HepG2 (cell line): ENCODE results near the gene PIGBOS1.

Source experiments
- ATF4 ChIP-seq, 2 experiments: fragments of 450-650 bp in 1 of 2; sonication (generic) in 1 of 2; formaldehyde crosslinking; IDR thresholded peaks; 2 replicates each; pipeline versions ENCODE4 v1.5.0 to v1.8.0; 2020 to 2022; ENCODE audit warnings: mild to moderate bottlenecking in 1 of 2, missing genetic modification reagents in 1 of 2
- CTCF ChIP-seq: sonication (generic); formaldehyde crosslinking; IDR thresholded peaks from 2 replicates; pipeline ENCODE4 v1.5.0; 2020; ENCODE audit warnings: mild to moderate bottlenecking, missing genetic modification reagents, moderate library complexity
- DPF2 ChIP-seq: sonication (generic); formaldehyde crosslinking; IDR thresholded peaks from 2 replicates; pipeline ENCODE4 v1.4.0; 2020; ENCODE audit warnings: mild to moderate bottlenecking, low read depth, missing genetic modification reagents, borderline replicate concordance
- FOXO1 ChIP-seq: sonication (generic); formaldehyde crosslinking; IDR thresholded peaks from 2 replicates; pipeline ENCODE4 v1.4.0; 2020; ENCODE audit warnings: missing genetic modification reagents
- GABPA ChIP-seq, 2 experiments: IDR thresholded peaks; 2 replicates each; pipeline ENCODE4 v1.6.1; 2011 to 2016; ENCODE audit warnings: low read depth in 2 of 2, low read length in 1 of 2, missing biosample characterization in 1 of 2, missing genetic modification characterization in 1 of 2
- HNRNPL ChIP-seq: fragments of 200-400 bp; formaldehyde crosslinking; IDR thresholded peaks from 2 replicates; pipeline ENCODE4 v1.6.1; 2017; ENCODE audit warnings: mild to moderate bottlenecking, low read depth, low read length
- IRF2 ChIP-seq: IDR thresholded peaks from 2 replicates; pipeline ENCODE4 v1.6.1; 2018; ENCODE audit warnings: missing genetic modification reagents, missing compliant biosample characterization
- MAFG ChIP-seq: sonication (generic); formaldehyde crosslinking; IDR thresholded peaks from 2 replicates; pipeline ENCODE4 v1.5.1; 2020; ENCODE audit warnings: mild to moderate bottlenecking, missing genetic modification reagents
- POLR2A ChIP-seq, 2 experiments: IDR thresholded peaks; 2 replicates each; pipeline ENCODE4 v1.6.1; 2011; ENCODE audit warnings: low read depth in 2 of 2, low read length in 2 of 2, mild to moderate bottlenecking in 1 of 2, moderate library complexity in 1 of 2; ENCODE audit not compliant: insufficient read depth in 1 of 2
- POLR2AphosphoS5 ChIP-seq: IDR thresholded peaks from 2 replicates; pipeline ENCODE4 v1.6.1; 2012; ENCODE audit warnings: low read depth, low read length
- TEAD3 ChIP-seq: optimal IDR thresholded peaks from 2 replicates; pipeline ENCODE3; 2016; ENCODE audit warnings: borderline replicate concordance
- U2AF1 ChIP-seq: fragments of 200-400 bp; formaldehyde crosslinking; optimal IDR thresholded peaks from 2 replicates; pipeline ENCODE3; 2017; ENCODE audit warnings: mild to moderate bottlenecking, low read depth, low read length
- ZNF232 ChIP-seq: sonication (generic); formaldehyde crosslinking; IDR thresholded peaks from 2 replicates; pipeline ENCODE4 v1.4.0; 2020; ENCODE audit warnings: missing genetic modification reagents, borderline replicate concordance

- TF ChIP-seq POLR2A (IDR thresholded peaks at IDR 0.05; ENCODE audit: insufficient read depth in 1 of 2, low read depth in 2 of 2, low read length in 2 of 2) (no peak), HNRNPL (no peak), ZNF232 (no peak), DPF2 (CRISPR knock-in tag) (no peak), GABPA (IDR thresholded peaks at IDR 0.05; ENCODE audit: low read depth, low read length) (no peak), GABPA (CRISPR knock-in tag; IDR thresholded peaks at IDR 0.05; ENCODE audit: low read depth) (no peak), TEAD3 (CRISPR knock-in tag) (no peak), CTCF (CRISPR knock-in tag) (no peak), U2AF1 (no peak), FOXO1 (CRISPR knock-in tag) (no peak), MAFG (CRISPR knock-in tag) (no peak), IRF2 (CRISPR knock-in tag) (no peak), POLR2AphosphoS5 (no peak), ATF4 (CRISPR knock-in tag; IDR thresholded peaks at IDR 0.05) (no peak)
Measured at GRCh38 chr15:55344206-55344605, 25.3 kb upstream of the PIGBOS1 start.
